ENCODE data around the gene RAB17.

RAB17 gene

DNA sequence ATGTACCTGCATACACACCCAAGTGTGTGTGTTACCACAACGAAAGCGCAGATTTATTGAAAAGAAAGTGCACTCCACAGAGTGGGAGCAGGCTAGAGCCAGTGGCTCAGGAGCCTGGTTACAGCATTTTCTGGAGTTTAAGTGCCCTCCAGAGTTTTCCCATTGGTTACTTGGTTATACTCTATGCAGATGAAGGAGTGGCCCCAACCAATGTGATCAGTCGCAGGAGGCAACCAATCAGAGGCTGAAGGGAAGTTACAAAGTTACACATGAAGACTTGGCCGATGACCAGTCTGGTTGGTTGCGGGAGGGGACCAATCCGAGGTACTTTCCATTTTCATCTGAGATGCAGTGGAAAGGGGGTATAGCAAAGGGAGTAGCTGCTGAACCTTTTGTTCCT is 37.6 kb downstream of the RAB17 start:
- H3K9ac ChIP-seq (ENCODE audit: low read length): no peak overlapping the region
- H3K4me1 ChIP-seq (ENCODE audit: low read length): peaks cover 17% of the 10 kb centered on the region
- no peaks in the 10 kb centered on the region for H4K20me1 ChIP-seq (ENCODE audit: insufficient read depth, low read length)
- TF ChIP-seq, protein P1, sequence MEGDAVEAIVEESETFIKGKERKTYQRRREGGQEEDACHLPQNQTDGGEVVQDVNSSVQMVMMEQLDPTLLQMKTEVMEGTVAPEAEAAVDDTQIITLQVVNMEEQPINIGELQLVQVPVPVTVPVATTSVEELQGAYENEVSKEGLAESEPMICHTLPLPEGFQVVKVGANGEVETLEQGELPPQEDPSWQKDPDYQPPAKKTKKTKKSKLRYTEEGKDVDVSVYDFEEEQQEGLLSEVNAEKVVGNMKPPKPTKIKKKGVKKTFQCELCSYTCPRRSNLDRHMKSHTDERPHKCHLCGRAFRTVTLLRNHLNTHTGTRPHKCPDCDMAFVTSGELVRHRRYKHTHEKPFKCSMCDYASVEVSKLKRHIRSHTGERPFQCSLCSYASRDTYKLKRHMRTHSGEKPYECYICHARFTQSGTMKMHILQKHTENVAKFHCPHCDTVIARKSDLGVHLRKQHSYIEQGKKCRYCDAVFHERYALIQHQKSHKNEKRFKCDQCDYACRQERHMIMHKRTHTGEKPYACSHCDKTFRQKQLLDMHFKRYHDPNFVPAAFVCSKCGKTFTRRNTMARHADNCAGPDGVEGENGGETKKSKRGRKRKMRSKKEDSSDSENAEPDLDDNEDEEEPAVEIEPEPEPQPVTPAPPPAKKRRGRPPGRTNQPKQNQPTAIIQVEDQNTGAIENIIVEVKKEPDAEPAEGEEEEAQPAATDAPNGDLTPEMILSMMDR (IDR thresholded peaks at IDR 0.05; ENCODE audit: low read depth, low read length): no peak
- no peak for TF ChIP-seq EZH2phosphoT487 (IDR thresholded peaks at IDR 0.05; ENCODE audit: low read depth)
- H3K4me2 ChIP-seq (ENCODE audit: low read length): no peak overlapping the region
- H2AFZ ChIP-seq (ENCODE audit: low read depth, low read length): no peak overlapping the region
- H3K9me3 ChIP-seq (ENCODE audit: insufficient read depth, low read length): 0 out of 2 replicates have a peak, but pooled peaks cover 9% of the 10 kb centered on the region
- no peak overlapping the region for H3K27ac ChIP-seq (ENCODE audit: low read length)
- no peaks in the 10 kb centered on the region for H3K36me3 ChIP-seq (replicated peaks; ENCODE audit: low read depth, low read length)
- H3K27me3 ChIP-seq (ENCODE audit: low read depth, low read length): no peaks in the 10 kb centered on the region
- no peak overlapping the region for H3K4me3 ChIP-seq (ENCODE audit: low read length)
- no peaks in the 10 kb centered on the region for H3K79me2 ChIP-seq (ENCODE audit: low read length)

DNA sequence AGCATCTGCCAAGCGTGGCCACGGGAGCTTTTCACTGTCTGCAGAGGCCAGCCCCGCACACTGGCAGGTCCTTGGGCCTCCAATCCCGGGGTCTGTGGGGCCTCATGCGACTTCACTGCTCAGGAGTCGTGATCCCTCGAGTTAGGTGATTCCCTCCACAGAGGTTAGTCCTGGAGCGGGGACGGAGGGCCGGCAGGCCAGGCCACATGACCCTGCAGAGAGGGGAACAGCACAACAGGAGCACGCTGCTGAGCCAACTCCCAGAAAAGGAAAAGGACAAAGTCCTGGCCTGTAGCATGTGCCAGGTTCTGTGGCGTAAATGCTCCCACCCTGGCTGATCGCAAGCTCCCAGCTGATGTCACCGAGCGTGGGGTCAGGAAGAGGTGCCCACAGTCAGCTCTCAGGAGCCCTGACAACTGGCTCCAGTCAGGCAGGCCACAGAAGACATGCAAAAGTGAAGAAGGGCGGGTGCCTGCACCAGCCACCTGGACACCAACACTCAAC is 39.4 kb downstream of the RAB17 start:
- TF ChIP-seq, protein P1 (IDR thresholded peaks at IDR 0.05; ENCODE audit: low read depth, low read length): no peak
- no peak for TF ChIP-seq EZH2phosphoT487 (IDR thresholded peaks at IDR 0.05; ENCODE audit: low read depth)
- Histone ChIP-seq H3K27ac (ENCODE audit: low read length) (no peak overlapping the region), H3K4me2 (ENCODE audit: low read length) (no peak overlapping the region), H3K79me2 (ENCODE audit: low read length) (no peaks in the 10 kb centered on the region), H4K20me1 (ENCODE audit: insufficient read depth, low read length) (no peaks in the 10 kb centered on the region), H3K36me3 (replicated peaks; ENCODE audit: low read depth, low read length) (no peaks in the 10 kb centered on the region), H3K9me3 (ENCODE audit: insufficient read depth, low read length) (0 out of 2 replicates have a peak, but pooled peaks cover 7% of the 10 kb centered on the region), H3K27me3 (ENCODE audit: low read depth, low read length) (no peaks in the 10 kb centered on the region), H2AFZ (ENCODE audit: low read depth, low read length) (no peak overlapping the region), H3K4me3 (ENCODE audit: low read length) (no peak overlapping the region), H3K9ac (ENCODE audit: low read length) (no peak overlapping the region), H3K4me1 (ENCODE audit: low read length) (peaks cover under 1% of the 10 kb centered on the region)

DNA sequence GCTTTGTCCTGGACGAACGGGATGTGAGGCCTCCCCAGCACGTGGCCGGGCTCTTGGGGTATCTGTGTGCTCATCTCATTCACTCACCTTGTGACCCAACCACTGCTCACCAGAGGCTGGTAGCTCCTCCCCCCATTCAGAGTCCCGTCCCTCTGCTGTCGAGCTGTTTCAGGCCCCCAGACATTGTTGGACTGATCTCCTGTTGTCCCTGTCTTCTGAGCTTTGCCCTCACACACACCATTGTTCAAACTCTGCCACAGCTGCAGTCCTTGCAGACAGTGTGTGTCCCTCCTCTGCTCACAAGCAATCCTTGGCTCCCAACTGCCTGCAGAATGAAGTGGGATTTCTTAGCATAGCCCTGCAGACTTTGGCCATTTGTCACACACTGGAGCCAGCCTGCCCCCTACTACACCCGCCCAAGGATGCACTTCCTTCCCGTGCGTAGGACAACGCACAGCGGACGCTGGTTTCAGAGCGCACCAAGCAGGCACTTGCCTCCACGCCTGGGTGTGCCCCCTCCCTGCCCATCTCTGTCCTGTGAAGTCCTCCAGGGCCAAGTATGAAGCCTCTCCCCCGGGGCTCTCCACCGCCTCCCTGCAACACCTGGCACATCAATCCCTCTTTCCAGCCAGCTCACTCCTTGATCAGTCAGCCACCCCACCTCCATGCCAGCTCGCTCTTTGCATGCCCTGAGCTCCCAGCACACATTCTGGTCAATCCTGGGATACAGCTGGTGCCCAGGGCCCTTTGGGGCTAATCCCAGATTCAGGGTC is 40.7 kb downstream of the RAB17 start:
- H3K9ac ChIP-seq (ENCODE audit: low read length): no peak overlapping the region
- peaks cover 7% of the 10 kb centered on the region; the same call in 1 of the 2 replicates for H3K4me1 ChIP-seq (ENCODE audit: low read length)
- no peak overlapping the region for H3K27ac ChIP-seq (ENCODE audit: low read length)
- no peaks in the 10 kb centered on the region for H3K27me3 ChIP-seq (ENCODE audit: low read depth, low read length)
- no peak overlapping the region for H2AFZ ChIP-seq (ENCODE audit: low read depth, low read length)
- no peak overlapping the region for H3K4me2 ChIP-seq (ENCODE audit: low read length)
- no peaks in the 10 kb centered on the region for H4K20me1 ChIP-seq (ENCODE audit: insufficient read depth, low read length)
- no peaks in the 10 kb centered on the region for H3K79me2 ChIP-seq (ENCODE audit: low read length)
- no peak overlapping the region for H3K4me3 ChIP-seq (ENCODE audit: low read length)
- no peaks in the 10 kb centered on the region for H3K36me3 ChIP-seq (replicated peaks; ENCODE audit: low read depth, low read length)
- TF ChIP-seq EZH2phosphoT487 (IDR thresholded peaks at IDR 0.05; ENCODE audit: low read depth): no peak
- TF ChIP-seq, protein P1 (IDR thresholded peaks at IDR 0.05; ENCODE audit: low read depth, low read length): no peak
- H3K9me3 ChIP-seq (ENCODE audit: insufficient read depth, low read length): no peaks in the 10 kb centered on the region

DNA sequence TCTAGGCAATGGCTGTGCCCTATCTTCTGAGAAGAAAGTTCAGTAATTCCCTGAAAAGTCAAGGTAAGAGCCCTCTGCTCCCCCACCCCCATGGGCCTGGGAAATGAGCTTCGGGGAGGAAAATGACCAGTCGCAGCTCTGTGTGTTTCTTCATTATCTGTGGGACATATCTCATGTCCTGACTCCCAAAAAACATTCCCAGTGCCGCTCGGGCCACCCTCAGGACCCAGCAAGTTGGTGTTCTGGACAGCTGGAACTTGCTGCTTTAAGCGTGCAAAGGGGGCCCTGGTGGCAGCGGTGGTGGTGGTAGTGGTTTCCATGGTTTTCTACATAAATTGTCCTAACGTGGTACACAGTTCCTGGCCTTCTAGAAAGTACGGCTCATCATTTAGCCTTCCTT is 41.3 kb downstream of the RAB17 start:
- no peak overlapping the region for H3K4me2 ChIP-seq (ENCODE audit: low read length)
- H4K20me1 ChIP-seq (ENCODE audit: insufficient read depth, low read length): no peaks in the 10 kb centered on the region

More for the DNA sequence above, 41.3 kb downstream of the RAB17 start:
- Histone ChIP-seq H3K36me3 (replicated peaks; ENCODE audit: low read depth, low read length) (no peaks in the 10 kb centered on the region), H3K9ac (ENCODE audit: low read length) (no peak overlapping the region), H3K9me3 (ENCODE audit: insufficient read depth, low read length) (no peaks in the 10 kb centered on the region), H2AFZ (ENCODE audit: low read depth, low read length) (no peak overlapping the region), H3K4me3 (ENCODE audit: low read length) (no peak overlapping the region), H3K4me1 (ENCODE audit: low read length) (peaks cover 7% of the 10 kb centered on the region; the same call in 1 of the 2 replicates), H3K27ac (ENCODE audit: low read length) (no peak overlapping the region), H3K27me3 (ENCODE audit: low read depth, low read length) (no peaks in the 10 kb centered on the region), H3K79me2 (ENCODE audit: low read length) (no peaks in the 10 kb centered on the region)
- TF ChIP-seq, protein P1 (IDR thresholded peaks at IDR 0.05; ENCODE audit: low read depth, low read length): no peak
- no peak for TF ChIP-seq EZH2phosphoT487 (IDR thresholded peaks at IDR 0.05; ENCODE audit: low read depth)

All from OCI-LY3 (cell line).